DMS153 (cell line): ENCODE results near the gene SEPTIN11.
A peak's percentile ranks its signal among the peaks of the same experiment; 100 is the strongest.

Source experiments
- DNase-seq: peaks from one replicate; lab custom pipeline; 2025; lab: John Stamatoyannopoulos, UW

SEPTIN11 gene

DNA sequence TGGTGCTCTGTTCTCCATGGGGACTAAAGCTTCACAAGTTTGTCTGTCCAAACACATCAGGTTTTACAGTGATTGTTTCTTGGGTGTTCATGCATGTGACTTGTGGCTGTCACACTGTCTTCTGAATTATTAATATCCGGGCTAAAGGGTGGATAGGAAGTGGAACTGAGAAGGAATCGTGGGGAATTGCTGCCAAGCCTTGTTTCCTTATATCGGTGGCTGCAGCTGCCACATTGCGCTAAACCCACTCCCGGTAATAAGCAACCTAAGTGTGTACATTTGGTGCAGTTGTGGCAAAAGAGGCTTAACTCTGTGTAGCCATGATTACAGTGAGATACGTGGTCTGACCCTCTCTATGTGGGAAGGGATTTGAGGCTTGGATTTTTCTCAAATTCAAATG, 30.7 kb downstream of the SEPTIN11 start:
- no peak for DNase-seq

GRCh38 chr4:76981644-76982043, 32.1 kb downstream of the SEPTIN11 start:
- no peak for DNase-seq

DNA sequence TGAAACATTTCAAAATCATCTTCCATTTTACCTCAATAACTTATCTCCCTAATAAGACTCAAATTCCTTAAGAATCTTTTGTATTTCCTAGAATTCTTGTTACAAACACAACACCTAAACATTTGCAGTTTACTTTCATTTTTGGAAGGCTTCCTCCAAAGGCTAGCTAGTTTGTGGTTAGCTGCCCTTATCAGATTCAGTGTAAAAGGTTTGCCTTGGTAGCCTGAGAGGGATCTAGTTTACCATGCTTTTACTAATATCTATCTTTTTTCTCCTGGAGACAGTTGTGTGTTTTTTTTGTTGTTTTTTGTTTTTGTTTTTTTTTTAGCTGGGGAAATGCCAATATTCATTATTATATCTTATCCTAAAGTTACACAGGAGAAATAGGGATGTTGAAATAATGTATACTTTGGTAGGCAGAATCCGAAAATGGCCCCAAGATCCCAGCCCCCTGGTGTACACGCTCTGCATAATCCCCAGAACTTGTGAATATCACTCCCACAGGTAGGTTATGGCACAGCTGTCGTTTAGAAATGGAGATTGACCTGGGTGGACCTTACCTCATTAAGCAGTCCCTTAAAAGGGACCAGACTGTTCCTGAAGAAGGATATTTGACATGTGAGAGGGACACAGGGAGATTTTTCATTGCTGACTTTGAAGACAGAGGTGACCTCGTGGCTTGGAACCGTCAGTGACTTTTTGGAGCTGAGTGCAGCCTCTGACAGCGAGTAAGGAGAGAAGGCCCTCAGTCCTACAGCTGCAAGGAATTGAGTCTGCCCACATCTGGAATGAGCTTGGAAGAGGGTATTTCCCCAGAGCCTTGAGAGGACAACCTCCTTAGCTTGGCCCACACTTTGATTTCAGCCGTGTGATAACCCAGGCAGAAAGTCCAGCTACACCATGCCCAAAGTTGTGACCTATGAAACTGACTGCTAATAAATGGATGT, 33.4 kb downstream of the SEPTIN11 start:
- DNase-seq, result no peak

- DNase-seq, result no peak
Measured at GRCh38 chr4:76984127-76984526, 34.6 kb downstream of the SEPTIN11 start.

- DNase-seq, result no peak
Measured at GRCh38 chr4:76984788-76985211, 35.2 kb downstream of the SEPTIN11 start.

GRCh38 chr4:76987153-76987591, 37.6 kb downstream of the SEPTIN11 start:
- DNase-seq, result no peak

- no peak for DNase-seq
Measured at GRCh38 chr4:76987685-76988084, 38.1 kb downstream of the SEPTIN11 start.

GRCh38 chr4:76989391-76990061, 40.0 kb downstream of the SEPTIN11 start:
- DNase-seq, result no peak

DNA sequence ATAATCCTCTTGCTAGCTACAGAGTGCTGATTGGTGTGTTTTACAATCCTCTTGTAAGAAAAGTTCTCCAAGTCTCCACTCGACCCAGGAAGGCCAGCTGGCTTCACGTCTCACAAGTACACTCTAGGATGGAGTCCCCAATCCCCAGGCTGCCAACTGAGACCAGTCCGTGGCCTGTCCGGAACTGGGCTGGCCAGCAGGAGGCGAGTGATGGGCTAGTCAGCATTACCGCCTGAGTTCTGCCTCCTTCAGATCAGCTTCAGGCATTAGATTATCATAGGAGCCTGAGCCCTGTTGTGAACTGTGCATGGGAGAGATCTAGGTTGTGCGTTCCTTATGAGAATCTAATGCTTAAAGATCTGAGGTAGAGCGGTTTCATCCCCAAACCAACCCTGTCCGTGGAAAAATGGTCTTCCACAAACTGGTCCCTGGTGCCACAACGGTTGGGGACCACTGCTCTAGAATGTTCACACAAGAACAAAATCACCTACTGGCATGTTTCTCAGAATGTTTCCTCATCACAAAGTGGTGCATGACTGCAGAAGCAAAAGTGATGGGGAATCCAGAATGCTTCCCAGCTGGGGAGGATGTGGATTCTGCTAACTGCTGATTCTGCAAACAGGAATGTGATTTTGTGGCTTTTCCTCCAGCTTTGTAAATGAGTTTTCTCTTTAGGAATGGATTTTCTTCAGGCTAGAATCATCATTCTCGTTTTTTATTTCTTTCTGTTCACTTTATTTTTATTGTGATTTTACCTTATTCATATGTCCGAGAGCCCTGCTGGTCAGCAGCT, 40.9 kb downstream of the SEPTIN11 start:
- DNase-seq, result no peak

DNA sequence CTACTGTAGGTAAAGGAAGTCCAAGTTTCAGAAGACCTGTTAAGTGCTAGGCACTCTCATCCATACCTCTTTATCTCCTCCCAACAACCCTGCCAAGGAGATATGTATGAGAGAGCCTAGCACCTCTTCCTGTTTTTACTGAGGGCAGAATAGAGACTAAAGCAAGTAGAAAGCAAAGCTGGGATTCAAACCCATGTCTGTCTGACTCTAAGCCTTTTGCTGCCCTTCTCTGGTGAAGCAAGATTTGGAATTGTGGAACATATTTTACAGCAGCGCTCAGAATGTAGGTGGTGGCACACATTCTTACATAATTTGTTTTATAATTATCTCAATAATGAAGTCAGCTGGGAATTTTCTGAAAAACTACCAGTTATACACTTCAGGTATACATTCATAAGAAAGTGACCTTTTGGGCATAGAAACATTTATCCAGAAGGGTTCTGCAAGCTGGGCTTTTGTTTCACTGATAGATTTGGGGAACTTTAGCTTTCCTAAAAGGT, 41.7 kb downstream of the SEPTIN11 start:
- DNase-seq, result no peak

DNA sequence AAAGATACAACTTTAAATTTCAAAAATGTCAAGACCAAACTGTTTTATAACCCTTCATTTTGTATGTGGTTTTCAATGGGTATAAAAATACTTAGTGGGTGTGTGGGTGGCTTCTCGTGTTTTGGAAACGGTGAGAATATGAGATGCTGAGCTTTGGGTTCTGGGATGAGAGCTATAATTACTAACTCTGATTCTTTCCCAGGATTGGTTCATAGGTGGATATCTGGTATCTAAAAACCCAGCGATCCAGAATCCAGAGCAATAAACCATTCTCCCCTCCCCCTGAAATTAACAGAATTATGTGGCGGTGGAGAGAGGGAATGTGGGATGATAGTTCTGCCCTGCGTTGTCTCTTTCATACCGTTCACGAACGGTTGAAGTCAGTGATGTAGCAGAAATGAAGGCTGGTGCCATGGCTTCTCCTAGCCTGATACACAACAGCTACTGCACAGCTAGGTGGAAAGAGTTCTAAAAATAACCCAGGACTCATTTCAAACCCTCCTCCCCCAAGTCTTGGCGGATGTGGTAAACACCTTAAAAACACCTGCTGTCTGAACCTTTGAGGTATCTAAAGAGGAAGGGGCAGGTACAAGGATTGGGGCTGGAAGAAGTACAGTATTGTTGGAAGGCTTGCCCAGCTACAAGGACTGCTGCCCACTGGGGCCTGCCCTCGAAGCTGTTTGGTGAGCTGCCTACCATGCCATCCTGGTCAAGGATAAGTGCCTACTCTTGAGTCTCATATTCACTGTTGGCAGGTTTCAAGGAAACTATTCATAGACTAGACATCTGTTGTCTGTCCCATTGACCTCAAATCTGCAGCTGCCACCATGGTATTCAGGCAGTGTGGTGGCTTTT, 44.5 kb downstream of the SEPTIN11 start:
- DNase-seq, result peak; percentile 63

DNA sequence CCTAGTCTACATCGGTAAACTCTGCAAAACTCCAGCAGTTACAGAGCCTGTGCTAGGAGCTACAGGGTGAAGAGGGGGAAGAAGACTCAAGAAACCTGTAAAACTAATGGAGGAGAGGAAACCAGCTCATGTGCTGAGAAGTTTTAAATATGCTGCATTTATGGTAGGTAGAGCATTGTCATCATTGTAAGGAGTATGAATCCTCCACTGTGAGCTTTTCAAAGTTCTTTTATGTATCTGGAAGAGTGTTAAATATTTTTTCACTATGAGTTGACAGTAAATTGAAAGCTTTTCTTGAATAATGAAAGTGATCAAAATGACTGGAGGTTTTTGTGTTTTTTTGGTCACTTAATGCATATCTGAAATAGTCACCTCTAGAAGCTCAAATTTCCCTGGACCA, 46.2 kb downstream of the SEPTIN11 start:
- no peak for DNase-seq

DNA sequence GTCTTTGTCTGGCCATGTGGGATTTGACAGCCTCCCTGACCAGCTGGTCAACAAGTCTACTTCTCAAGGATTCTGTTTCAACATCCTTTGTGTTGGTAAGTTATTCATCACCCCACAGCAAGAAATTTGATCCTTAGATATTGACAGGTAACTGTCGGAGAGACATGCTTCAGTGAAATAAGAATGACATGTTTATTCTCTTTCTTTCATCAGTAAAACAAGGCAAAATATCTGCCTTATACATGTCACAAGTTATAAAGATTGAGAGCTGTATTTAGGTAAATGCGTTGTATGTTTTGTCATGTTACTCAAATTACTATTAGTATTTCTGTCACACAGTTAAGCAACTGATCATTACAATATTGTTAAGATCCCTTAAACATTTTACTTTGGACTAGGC, 46.9 kb downstream of the SEPTIN11 start:
- DNase-seq, result no peak

DNA sequence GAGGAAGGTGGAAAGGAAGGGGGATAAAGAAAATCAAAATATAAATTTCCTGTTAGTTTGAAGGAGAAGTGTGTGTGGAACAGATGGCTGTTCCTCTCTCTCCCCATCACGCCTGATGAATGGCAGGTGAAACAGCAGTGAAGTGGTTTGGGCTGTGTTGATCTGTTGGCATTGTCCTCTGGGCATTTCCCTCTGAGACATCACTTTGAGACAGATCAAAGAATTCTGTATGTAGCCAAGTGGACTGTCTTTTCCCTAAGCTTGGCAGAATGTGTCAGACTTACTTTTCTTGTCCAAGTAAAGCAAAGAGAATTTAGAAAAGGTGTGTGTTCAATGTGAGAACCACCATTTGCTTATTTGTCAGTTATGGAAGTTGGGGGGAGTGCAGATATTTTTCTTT, 47.5 kb downstream of the SEPTIN11 start:
- no peak for DNase-seq

- DNase-seq, result no peak
Measured at GRCh38 chr4:76997532-76997931, 48.0 kb downstream of the SEPTIN11 start.

DNA sequence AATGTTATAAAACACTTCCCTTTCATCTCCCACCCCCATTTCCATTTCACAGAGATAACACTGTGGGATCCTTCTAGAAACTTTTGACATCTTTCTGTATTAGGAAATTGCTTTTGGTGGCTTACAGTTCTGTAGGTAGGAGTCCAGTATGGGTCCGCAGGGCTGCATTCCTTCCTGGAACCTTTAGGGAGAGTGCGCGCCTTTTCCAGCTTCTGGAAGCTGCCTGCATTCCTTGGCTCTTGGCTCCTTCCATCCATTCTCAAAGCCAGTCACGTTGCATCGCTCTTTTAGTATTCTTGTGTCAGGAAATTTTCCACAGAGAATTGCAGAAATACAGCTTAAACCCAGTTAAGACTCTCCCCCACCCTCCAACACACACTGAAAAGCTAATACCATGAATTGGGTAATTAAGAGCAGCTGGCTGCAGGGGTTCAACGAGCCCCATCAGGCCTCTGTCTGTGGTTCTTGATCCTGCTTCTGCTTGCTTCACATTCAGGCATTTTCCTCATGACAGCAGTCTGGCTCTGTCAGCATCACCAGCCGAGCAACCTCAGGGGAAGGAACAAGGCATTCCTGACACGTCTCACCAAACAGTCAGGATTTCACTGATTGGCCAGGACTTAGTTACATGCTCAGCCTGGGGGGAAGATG, 48.8 kb downstream of the SEPTIN11 start:
- no peak for DNase-seq
